Caco-2 (cell line): Measurements from ENCODE around the gene RNPS1. TPM values are rescaled to one million over a fixed set of nuclear protein-coding genes. Genes with fewer than 3 reads are reported as not detected.
A peak's percentile ranks its signal among the peaks of the same experiment; 100 is the strongest.

Experiments
- BruUV-seq: library from RNA; stranded (reverse); fragments of 400-500 nt; replicated peaks from 2 replicates; lab custom pipeline; 2021; lab: Mats Ljungman, UMichigan
- CTCF ChIA-PET: fragments of 300-600 bp; sonication (Branson Sonifier 250); formaldehyde crosslinking; loops from one replicate; lab custom pipeline; 2022; ENCODE audit warnings: antibody characterized with exemption; lab: Charles Lee
- POLR2A ChIA-PET: fragments of 300-600 bp; sonication (Branson Sonifier 250); formaldehyde crosslinking; loops from one replicate; lab custom pipeline; 2022; ENCODE audit warnings: antibody characterized with exemption; lab: Charles Lee
- DNase-seq, 2 experiments: peaks; one replicate each; pipeline versions ENCODE4 v3.0.0 to v3.0.0-alpha.2; 2020 to 2022
- H3K27me3 ChIP-seq: replicated peaks from 2 replicates; pipeline ENCODE4 v1.6.0; 2011; ENCODE audit warnings: low read length; ENCODE audit not compliant: control insufficient read depth, insufficient read depth
- H3K36me3 ChIP-seq: 2 replicates; pipeline ENCODE4 v1.5.1; 2011; ENCODE audit warnings: low read length; ENCODE audit not compliant: control insufficient read depth, insufficient read depth
- H3K4me1 ChIP-seq: fragments of 250-450 bp; sonication (Bioruptor Pico); 2 replicates; pipeline ENCODE4 v1.5.1; 2020; ENCODE audit warnings: mild to moderate bottlenecking
- H3K4me3 ChIP-seq: 2 replicates; pipeline ENCODE4 v1.5.1; 2011; ENCODE audit warnings: low read depth, mild to moderate bottlenecking, control low read depth, low read length
- H3K9me3 ChIP-seq: fragments of 250-450 bp; sonication (Bioruptor Pico); 2 replicates; pipeline ENCODE4 v1.5.1; 2020; ENCODE audit warnings: mild to moderate bottlenecking, moderate library complexity
- H3K27ac Mint-ChIP-seq: one replicate; pipeline ENCODE4 v1.8.0; 2022; ENCODE audit warnings: mixed read lengths; ENCODE audit not compliant: unreplicated experiment
- H3K27me3 Mint-ChIP-seq: one replicate; pipeline ENCODE4 v1.8.0; 2022; ENCODE audit warnings: mixed read lengths; ENCODE audit not compliant: insufficient read depth, unreplicated experiment
- H3K36me3 Mint-ChIP-seq: one replicate; pipeline ENCODE4 v1.8.0; 2022; ENCODE audit warnings: mild to moderate bottlenecking, mixed read lengths; ENCODE audit not compliant: insufficient read depth, unreplicated experiment
- H3K4me1 Mint-ChIP-seq: one replicate; pipeline ENCODE4 v1.8.0; 2022; ENCODE audit warnings: low read depth, mixed read lengths; ENCODE audit not compliant: unreplicated experiment
- H3K4me3 Mint-ChIP-seq: one replicate; pipeline ENCODE4 v1.8.0; 2022; ENCODE audit warnings: mild to moderate bottlenecking, moderate library complexity, mixed read lengths; ENCODE audit not compliant: unreplicated experiment
- H3K9me3 Mint-ChIP-seq: one replicate; pipeline ENCODE4 v1.8.0; 2022; ENCODE audit warnings: mixed read lengths; ENCODE audit not compliant: unreplicated experiment
- CTCF ChIP-seq, 2 experiments: fragments of 200-600 bp in 1 of 2; IDR thresholded peaks; 1 replicate in 1 of 2; 2 replicates in 1 of 2; pipeline versions ENCODE4 v1.5.1 to v1.8.0; 2011 to 2022; ENCODE audit warnings: antibody characterized with exemption in 1 of 2, control low read depth in 1 of 2, inconsistent platforms in 1 of 2, low read depth in 1 of 2, low read length in 1 of 2, mild to moderate bottlenecking in 1 of 2, moderate library complexity in 1 of 2; ENCODE audit not compliant: insufficient read depth in 1 of 2, severe bottlenecking in 1 of 2, unreplicated experiment in 1 of 2
- intact Hi-C: fragments of 100-400 bp; cut with micrococcal nuclease; formaldehyde crosslinking; loops from one replicate; pipeline ENCODE4 v1.10.0; 2022; ENCODE audit not compliant: unreplicated experiment
- total RNA-seq: library from RNA; stranded (reverse); gene quantifications from 2 replicates; pipeline ENCODE4 v1.2.3, GENCODE V29; 2022

The RNPS1 gene
- total RNA-seq, 1 experiment from 2014 or later = 210 TPM

- Histone ChIP-seq H3K9me3 (no peaks in the 10 kb centered on the region), H3K36me3 (peaks cover 2% of the 10 kb centered on the region; the same call in 1 of the 2 replicates), H3K27me3 (no peaks in the 10 kb centered on the region), H3K4me3 (peak overlapping the region; percentile 69), H3K4me1 (peaks cover 7% of the 10 kb centered on the region)
- TF ChIP-seq CTCF (IDR thresholded peaks at IDR 0.05; ENCODE audit: insufficient read depth in 1 of 2, low read depth in 1 of 2, low read length in 1 of 2, severe bottlenecking in 1 of 2, unreplicated experiment in 1 of 2) = no peak
- H3K9me3 Mint-ChIP-seq = no peaks in the 10 kb centered on the region
- H3K27ac Mint-ChIP-seq = peak overlapping the region; percentile 95
- intact Hi-C loops = no loop called here
- DNase-seq = peak in 1 of 2 experiments; percentile 55
- H3K4me3 Mint-ChIP-seq = peak overlapping the region; percentile 89
- ChIA-PET POLR2A (interaction anchor here (0.5 to 2.4 kb wide), 9 partner anchors 9 to 204 kb away, joined by 3 to 21 read pairs (median 8); partner anchors contain the start of genes PGP and TRAF7), CTCF (interaction anchor here (0.6 to 2.2 kb wide), 8 partner anchors 10 to 300 kb away, joined by 3 to 29 read pairs (median 4); partner anchors contain the start of genes CASKIN1 and PGP)
- H3K27me3 Mint-ChIP-seq = no peaks in the 10 kb centered on the region
- TSS peak; percentile 74 for BruUV-seq
- peaks cover 91% of the 10 kb centered on the region for H3K36me3 Mint-ChIP-seq
- peaks cover 7% of the 10 kb centered on the region for H3K4me1 Mint-ChIP-seq
Observed at GRCh38 chr16:2250652-2251295, 17.2 kb downstream of the RNPS1 start.

GRCh38 chr16:2246301-2246885, 21.5 kb downstream of the RNPS1 start:
- no peak for TF ChIP-seq CTCF (IDR thresholded peaks at IDR 0.05; ENCODE audit: insufficient read depth in 1 of 2, low read depth in 1 of 2, low read length in 1 of 2, severe bottlenecking in 1 of 2, unreplicated experiment in 1 of 2)
- H3K4me1 ChIP-seq = no peaks in the 10 kb centered on the region
- Mint-ChIP-seq H3K4me3 (no peak overlapping the region), H3K4me1 (no peaks in the 10 kb centered on the region), H3K9me3 (no peaks in the 10 kb centered on the region), H3K27me3 (no peaks in the 10 kb centered on the region), H3K36me3 (peaks cover 84% of the 10 kb centered on the region), H3K27ac (no peak overlapping the region)
- intact Hi-C loops = no loop called here
- no peaks in the 10 kb centered on the region for H3K27me3 ChIP-seq
- CTCF ChIA-PET = interaction anchor here (0.7 kb wide), 1 partner anchor 20 kb away, joined by 4 read pairs; no protein-coding TSS in a partner anchor
- POLR2A ChIA-PET = no interaction called here
- no peaks in the 10 kb centered on the region for H3K9me3 ChIP-seq
- no peak for DNase-seq
- H3K4me3 ChIP-seq = no peak overlapping the region
- BruUV-seq = no TSS peak
- H3K36me3 ChIP-seq = no peaks in the 10 kb centered on the region; the same call in none of the 2 replicates

GRCh38 chr16:2244926-2245795, 22.8 kb downstream of the RNPS1 start:
- Mint-ChIP-seq H3K27ac (no peak overlapping the region), H3K9me3 (no peaks in the 10 kb centered on the region), H3K4me1 (no peaks in the 10 kb centered on the region), H3K36me3 (peaks cover 72% of the 10 kb centered on the region), H3K27me3 (no peaks in the 10 kb centered on the region), H3K4me3 (no peak overlapping the region)
- DNase-seq = no peak
- POLR2A ChIA-PET = no interaction called here
- Histone ChIP-seq H3K4me3 (no peak overlapping the region), H3K4me1 (no peaks in the 10 kb centered on the region), H3K27me3 (no peaks in the 10 kb centered on the region), H3K9me3 (no peaks in the 10 kb centered on the region), H3K36me3 (no peaks in the 10 kb centered on the region; the same call in none of the 2 replicates)
- TF ChIP-seq CTCF (IDR thresholded peaks at IDR 0.05; ENCODE audit: insufficient read depth in 1 of 2, low read depth in 1 of 2, low read length in 1 of 2, severe bottlenecking in 1 of 2, unreplicated experiment in 1 of 2) = no peak
- CTCF ChIA-PET = no interaction called here
- intact Hi-C loops = no loop called here
- BruUV-seq = no TSS peak
